H1 (cell line): ENCODE results near the gene MGRN1. TPM values are rescaled to one million over a fixed set of nuclear protein-coding genes. Genes with fewer than 3 reads are reported as not detected.

Experiments used
- EP300 ChIP-seq, 2 experiments: IDR thresholded peaks; 1 replicate in 1 of 2; 2 replicates in 1 of 2; pipeline ENCODE4 v1.6.1; 2011 to 2012; ENCODE audit warnings: low read depth in 2 of 2, low read length in 2 of 2, mild to moderate bottlenecking in 2 of 2, borderline replicate concordance in 1 of 2, inconsistent platforms in 1 of 2, moderate library complexity in 1 of 2
- HDAC6 ChIP-seq: IDR thresholded peaks from one replicate; pipeline ENCODE4 v1.7.1; 2012; ENCODE audit warnings: low read depth, mild to moderate bottlenecking, inconsistent platforms, low read length, moderate library complexity
- KDM1A ChIP-seq: fragments of 200-600, 300-600 bp; sonication (generic); IDR thresholded peaks from 2 replicates; pipeline ENCODE4 v1.7.1; 2016; ENCODE audit warnings: mild to moderate bottlenecking, low read length, borderline replicate concordance
- KDM5A ChIP-seq: fragments of 200-600 bp; IDR thresholded peaks from 2 replicates; pipeline ENCODE4 v1.7.1; 2012; ENCODE audit warnings: mild to moderate bottlenecking, low read length, inconsistent platforms, mixed read lengths
- TAF1 ChIP-seq: IDR thresholded peaks from 2 replicates; pipeline ENCODE4 v1.6.1; 2011; ENCODE audit warnings: mild to moderate bottlenecking, low read depth, low read length
- TCF12 ChIP-seq: IDR thresholded peaks from 2 replicates; pipeline ENCODE4 v1.6.1; 2011; ENCODE audit warnings: low read depth, mild to moderate bottlenecking, low read length
- polyA plus RNA-seq, 7 experiments: library from polyadenylated mRNA; depleted of rRNA in 3 of 7; stranded (reverse) in 5 of 7; unstranded in 2 of 7; fragments of >200 nt in 5 of 7; fragments of 200-250 nt in 2 of 7; gene quantifications; 1 replicate in 5 of 7; 2 replicates in 1 of 7; 4 replicates in 1 of 7; pipeline versions ENCODE4 v1.2.1 to v1.2.3, GENCODE V29; 2011 to 2013; ENCODE audit warnings: missing spikeins in 2 of 7, mixed read lengths in 2 of 7
- total RNA-seq: library from RNA; stranded (reverse); fragmentation: NEBNext Ultra II Directional; extraction: Animal tissue kit (Norgen Biotek cat#: 25700); gene quantifications from 2 replicates; pipeline ENCODE4 v1.2.1, GENCODE V29; 2021

The MGRN1 gene
- total and polyA plus RNA-seq, 2 of the 8 experiments (the other 6 are each of a cell fraction or from before 2014, with no cell fraction given), result 15.0 to 82.3 TPM

- no peak for TF ChIP-seq KDM1A
- TF ChIP-seq TCF12, result no peak
- no peak for TF ChIP-seq EP300 (IDR thresholded peaks at IDR 0.05; ENCODE audit: borderline replicate concordance in 1 of 2, low read depth in 2 of 2, low read length in 2 of 2)
- TF ChIP-seq HDAC6, result no peak
- TF ChIP-seq TAF1, result no peak
- no peak for TF ChIP-seq KDM5A
These were observed 57.0 kb downstream of the MGRN1 start (continued) for GRCh38 chr16:4681471-4682083.
